LoVo (cell line): ENCODE measurements around the gene GRM7.

ENCODE experiments used
- DNase-seq: peaks from one replicate; pipeline ENCODE4 v3.0.0-alpha.2; 2016; ENCODE audit warnings: low spot score

Gene GRM7

GRCh38 chr3:6971933-6972332, 111.0 kb downstream of the GRM7 start:
- no peak for DNase-seq

GRCh38 chr3:6985848-6986247, 124.9 kb downstream of the GRM7 start:
- no peak for DNase-seq

GRCh38 chr3:6989608-6990291, 128.8 kb downstream of the GRM7 start:
- DNase-seq: no peak

- no peak for DNase-seq
Measured at GRCh38 chr3:6994081-6994668, 133.3 kb downstream of the GRM7 start.

GRCh38 chr3:7000501-7000900, 139.6 kb downstream of the GRM7 start:
- DNase-seq: no peak

- DNase-seq: no peak
Measured at GRCh38 chr3:7001370-7001769, 140.5 kb downstream of the GRM7 start.

GRCh38 chr3:7015683-7016440, 154.9 kb downstream of the GRM7 start:
- no peak for DNase-seq

GRCh38 chr3:7025581-7026300, 164.8 kb downstream of the GRM7 start:
- no peak for DNase-seq

- no peak for DNase-seq
Measured at GRCh38 chr3:7029562-7029961, 168.6 kb downstream of the GRM7 start.

GRCh38 chr3:7038394-7038793, 177.5 kb downstream of the GRM7 start:
- DNase-seq: no peak

GRCh38 chr3:7062714-7063113, 201.8 kb downstream of the GRM7 start:
- DNase-seq: no peak

- no peak for DNase-seq
Measured at GRCh38 chr3:7070461-7070860, 209.5 kb downstream of the GRM7 start.

GRCh38 chr3:7074217-7074616, 213.3 kb downstream of the GRM7 start:
- no peak for DNase-seq

- DNase-seq: no peak
Measured at GRCh38 chr3:7075117-7075516, 214.2 kb downstream of the GRM7 start.

- no peak for DNase-seq
Measured at GRCh38 chr3:7075901-7076300, 215.0 kb downstream of the GRM7 start.

- DNase-seq: no peak
Measured at GRCh38 chr3:7082244-7082643, 221.3 kb downstream of the GRM7 start.

- no peak for DNase-seq
Measured at GRCh38 chr3:7086417-7086816, 225.5 kb downstream of the GRM7 start.

GRCh38 chr3:7095116-7095515, 234.2 kb downstream of the GRM7 start:
- DNase-seq: no peak

- DNase-seq: no peak
Measured at GRCh38 chr3:7100136-7100535, 239.2 kb downstream of the GRM7 start.

- no peak for DNase-seq
Measured at GRCh38 chr3:7106635-7107034, 245.7 kb downstream of the GRM7 start.

- no peak for DNase-seq
Measured at GRCh38 chr3:7112523-7113056, 251.7 kb downstream of the GRM7 start.

- peak; percentile 3 for DNase-seq
Measured at GRCh38 chr3:7144697-7145308, 283.9 kb downstream of the GRM7 start.
